Endothelial cell of umbilical vein (primary cell): Measurements from ENCODE around the gene LCE6A. TPM values are rescaled to one million over a fixed set of nuclear protein-coding genes. Genes with fewer than 3 reads are reported as not detected.

ENCODE experiments used
- BruUV-seq: library from RNA; stranded (reverse); fragments of 400-500 nt; replicated peaks from 2 replicates; lab custom pipeline; 2021; lab: Mats Ljungman, UMichigan
- CTCF ChIA-PET: fragments of 300-600, 350-600 bp; sonication (Branson Sonifier 250); formaldehyde crosslinking; loops from one replicate; lab custom pipeline; 2021; ENCODE audit warnings: antibody characterized with exemption, inconsistent platforms; lab: Charles Lee
- POLR2A ChIA-PET: fragments of 300-600, 350-600 bp; sonication (Branson Sonifier 250); formaldehyde crosslinking; loops from one replicate; lab custom pipeline; 2021; ENCODE audit warnings: antibody characterized with exemption, inconsistent platforms; lab: Charles Lee
- DNase-seq: peaks from one replicate; pipeline ENCODE4 v3.0.0-alpha.2; 2011; ENCODE audit warnings: low read depth, low spot score
- FAIRE-seq: peaks from 2 replicates; lab custom pipeline; 2011; peaks lifted over from hg19 to GRCh38; lab: Jason Lieb, UNC
- H2AFZ ChIP-seq: 2 replicates; pipeline ENCODE4 v1.6.0; 2012; ENCODE audit warnings: low read depth, low read length, control low read depth, inconsistent platforms
- H3K27ac ChIP-seq: 2 replicates; pipeline ENCODE4 v1.5.1; 2011; ENCODE audit warnings: low read depth, mild to moderate bottlenecking, control low read depth, low read length, moderate library complexity; ENCODE audit not compliant: insufficient read depth
- H3K27me3 ChIP-seq, 2 experiments: 2 replicates each; pipeline versions ENCODE4 v1.6.0 to v1.6.1; 2011; ENCODE audit warnings: low read length in 2 of 2, mixed read lengths in 1 of 2; ENCODE audit not compliant: control insufficient read depth in 2 of 2, insufficient read depth in 2 of 2
- H3K36me3 ChIP-seq, 2 experiments: 2 replicates in 1 of 2; 3 replicates in 1 of 2; pipeline ENCODE4 v1.5.1; 2011; ENCODE audit warnings: low read length in 2 of 2, mild to moderate bottlenecking in 1 of 2, moderate library complexity in 1 of 2; ENCODE audit not compliant: control insufficient read depth in 2 of 2, insufficient read depth in 2 of 2; ENCODE audit errors: extremely low read depth in 1 of 2
- H3K4me1 ChIP-seq: 3 replicates; pipeline ENCODE4 v1.5.1; 2011; ENCODE audit warnings: mild to moderate bottlenecking, low read length; ENCODE audit not compliant: control insufficient read depth, insufficient read depth; ENCODE audit errors: extremely low read depth
- H3K4me2 ChIP-seq: 2 replicates; pipeline ENCODE4 v1.6.1; 2011; ENCODE audit warnings: low read length, control low read depth, mixed read lengths; ENCODE audit not compliant: insufficient read depth
- H3K4me3 ChIP-seq, 3 experiments: fragments of 200-600 bp in 1 of 3; sonication (generic), shearing (Covaris generic) in 1 of 3; replicated peaks in 1 of 3; 2 replicates each; pipeline ENCODE4 v1.5.1; 2011 to 2016; ENCODE audit warnings: control low read depth in 3 of 3, low read length in 3 of 3, mild to moderate bottlenecking in 2 of 3, inconsistent platforms in 1 of 3, low read depth in 1 of 3, moderate library complexity in 1 of 3; ENCODE audit not compliant: insufficient read depth in 1 of 3
- H3K79me2 ChIP-seq: 2 replicates; pipeline ENCODE4 v1.6.0; 2012; ENCODE audit warnings: low read length, inconsistent platforms; ENCODE audit not compliant: control insufficient read depth, insufficient read depth
- H3K9ac ChIP-seq: replicated peaks from 2 replicates; pipeline ENCODE3; 2011; ENCODE audit warnings: low read length, control low read depth; ENCODE audit not compliant: insufficient read depth; ENCODE audit errors: extremely low read depth
- H3K9me1 ChIP-seq: replicated peaks from 3 replicates; pipeline ENCODE4 v1.6.0; 2011; ENCODE audit warnings: mild to moderate bottlenecking, low read length; ENCODE audit not compliant: control insufficient read depth, insufficient read depth; ENCODE audit errors: extremely low read depth
- H3K9me3 ChIP-seq: replicated peaks from 2 replicates; pipeline ENCODE4 v1.5.1; 2012; ENCODE audit warnings: low read length, inconsistent platforms; ENCODE audit not compliant: control insufficient read depth, insufficient read depth
- H4K20me1 ChIP-seq: replicated peaks from 2 replicates; pipeline ENCODE3; 2011; ENCODE audit warnings: mild to moderate bottlenecking, low read length; ENCODE audit not compliant: control insufficient read depth, insufficient read depth; ENCODE audit errors: extremely low read depth
- EZH2 ChIP-seq: IDR thresholded peaks from 2 replicates; pipeline ENCODE4 v1.6.1; 2012; ENCODE audit warnings: borderline replicate concordance, low read depth, mild to moderate bottlenecking, moderate library complexity, low read length, inconsistent platforms; ENCODE audit not compliant: severe bottlenecking
- FOS ChIP-seq: IDR thresholded peaks from 2 replicates; pipeline ENCODE4 v1.6.1; 2011; ENCODE audit warnings: mild to moderate bottlenecking, low read length, moderate library complexity, borderline replicate concordance; ENCODE audit not compliant: insufficient read depth
- GATA2 ChIP-seq: IDR thresholded peaks from 2 replicates; pipeline ENCODE4 v1.7.0; 2011; ENCODE audit warnings: low read depth, mild to moderate bottlenecking, moderate library complexity, mixed read lengths, low read length; ENCODE audit not compliant: insufficient read length, insufficient read depth
- JUN ChIP-seq: IDR thresholded peaks from 2 replicates; pipeline ENCODE4 v1.6.1; 2011; ENCODE audit warnings: borderline replicate concordance, low read depth; ENCODE audit not compliant: insufficient read length, insufficient read depth
- MAX ChIP-seq: IDR thresholded peaks from 2 replicates; pipeline ENCODE4 v1.6.1; 2011; ENCODE audit not compliant: insufficient read depth, insufficient read length
- POLR2A ChIP-seq: IDR thresholded peaks from 2 replicates; pipeline ENCODE4 v1.6.1; 2012; ENCODE audit warnings: low read depth, mild to moderate bottlenecking, control low read depth, low read length
- POLR2AphosphoS5 ChIP-seq: IDR thresholded peaks from 2 replicates; pipeline ENCODE4 v1.6.1; 2012; ENCODE audit warnings: low read depth, mild to moderate bottlenecking, control low read depth, low read length, moderate library complexity; ENCODE audit not compliant: insufficient read depth
- dilution Hi-C: fragments of 300-500 bp; cut with MboI; formaldehyde crosslinking; loops from one replicate; pipeline ENCODE4 v1.15.0; 2019; ENCODE audit warnings: low sequenced_read_pairs; ENCODE audit not compliant: extremely low pct_ligation_motif_present
- intact Hi-C: fragments of 100-400 bp; cut with micrococcal nuclease; formaldehyde crosslinking; loops from one replicate; pipeline ENCODE4 v1.10.0; 2022
- polyA plus RNA-seq, 4 experiments: library from polyadenylated mRNA; depleted of rRNA in 3 of 4; stranded (reverse) in 3 of 4; unstranded in 1 of 4; fragments of >200 nt; gene quantifications; 2 replicates each; pipeline versions ENCODE4 v1.2.1 to v1.2.3, GENCODE V29; 2011 to 2012; ENCODE audit warnings: missing spikeins in 1 of 4
- total RNA-seq: library from RNA; stranded (reverse); gene quantifications from 2 replicates; pipeline ENCODE4 v1.2.3, GENCODE V29; 2021
- TF ChIP-seq, protein P1 (sequence below), 2 donors: IDR thresholded peaks; 1 replicate in 1 of 2; 2 replicates in 1 of 2; pipeline ENCODE4 v1.5.1; 2011; ENCODE audit warnings: low read length in 2 of 2, mild to moderate bottlenecking in 2 of 2, moderate library complexity in 2 of 2, control low read depth in 1 of 2, inconsistent platforms in 1 of 2, low read depth in 1 of 2; ENCODE audit not compliant: insufficient read depth in 1 of 2; ENCODE audit errors: extremely low read depth in 1 of 2

Gene LCE6A
- total and polyA plus RNA-seq, 2 donors (not counting 3 experiments of a cell fraction or from before 2014, with no cell fraction given): not detected

DNA sequence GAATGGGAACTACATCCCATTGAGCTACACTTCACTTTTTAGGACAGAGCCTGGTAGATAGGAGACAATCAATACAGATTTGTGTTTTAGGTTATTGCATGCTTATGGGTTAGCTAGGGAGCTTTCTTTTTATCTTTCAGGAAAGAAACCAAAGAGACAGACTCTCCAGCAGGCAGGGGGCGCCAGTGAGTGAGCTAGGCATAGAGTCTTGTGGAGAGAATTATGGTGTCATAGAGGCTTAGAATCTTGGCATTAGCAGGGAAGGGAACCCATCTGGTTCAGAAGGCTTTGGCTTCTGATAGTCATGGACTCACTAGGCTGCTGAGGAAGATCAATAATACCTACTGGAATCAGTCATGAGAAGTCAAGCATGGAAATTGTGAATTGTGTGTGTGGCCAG is 35.4 kb downstream of the LCE6A start, which contains the start of gene SMCP:
Gene SMCP, plus strand, starts transcription at position 281 of the 400 bp plus-strand sequence. CDS start 6,101 bp downstream, outside the sequence.
- POLR2A ChIA-PET: no interaction called here
- H3K36me3 ChIP-seq: no peaks in the 10 kb centered on the region
- DNase-seq (no peak), FAIRE-seq (no peak)
- no peak within 1 kb of the TSS for H3K9ac ChIP-seq
- H2AFZ ChIP-seq: no peak within 1 kb of the TSS
- no peak within 1 kb of the TSS for H3K4me2 ChIP-seq
- no peaks in the 10 kb centered on the region for H3K79me2 ChIP-seq
- H3K9me1 ChIP-seq: no peaks in the 10 kb centered on the region
- intact Hi-C loops (no loop called here), dilution Hi-C loops (no loop called here)
- H3K9me3 ChIP-seq: no peaks in the 10 kb centered on the region
- no TSS peak for BruUV-seq
- no peaks in the 10 kb centered on the region for H4K20me1 ChIP-seq
- no peaks in the 10 kb centered on the region for H3K27me3 ChIP-seq
- H3K27ac ChIP-seq: no peak within 1 kb of the TSS
- TF ChIP-seq POLR2A (no peak), JUN (no peak), GATA2 (no peak)
- TF ChIP-seq, protein P1, sequence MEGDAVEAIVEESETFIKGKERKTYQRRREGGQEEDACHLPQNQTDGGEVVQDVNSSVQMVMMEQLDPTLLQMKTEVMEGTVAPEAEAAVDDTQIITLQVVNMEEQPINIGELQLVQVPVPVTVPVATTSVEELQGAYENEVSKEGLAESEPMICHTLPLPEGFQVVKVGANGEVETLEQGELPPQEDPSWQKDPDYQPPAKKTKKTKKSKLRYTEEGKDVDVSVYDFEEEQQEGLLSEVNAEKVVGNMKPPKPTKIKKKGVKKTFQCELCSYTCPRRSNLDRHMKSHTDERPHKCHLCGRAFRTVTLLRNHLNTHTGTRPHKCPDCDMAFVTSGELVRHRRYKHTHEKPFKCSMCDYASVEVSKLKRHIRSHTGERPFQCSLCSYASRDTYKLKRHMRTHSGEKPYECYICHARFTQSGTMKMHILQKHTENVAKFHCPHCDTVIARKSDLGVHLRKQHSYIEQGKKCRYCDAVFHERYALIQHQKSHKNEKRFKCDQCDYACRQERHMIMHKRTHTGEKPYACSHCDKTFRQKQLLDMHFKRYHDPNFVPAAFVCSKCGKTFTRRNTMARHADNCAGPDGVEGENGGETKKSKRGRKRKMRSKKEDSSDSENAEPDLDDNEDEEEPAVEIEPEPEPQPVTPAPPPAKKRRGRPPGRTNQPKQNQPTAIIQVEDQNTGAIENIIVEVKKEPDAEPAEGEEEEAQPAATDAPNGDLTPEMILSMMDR (IDR thresholded peaks at IDR 0.05; ENCODE audit: extremely low read depth in 1 of 2, insufficient read depth in 1 of 2, low read depth in 1 of 2, low read length in 2 of 2): peak in 1 of 2 donors; percentile 8
- CTCF ChIA-PET: interaction anchor here (0.6 to 1.5 kb wide), 3 partner anchors 12 to 343 kb away, joined by 4 to 6 read pairs (median 4); no protein-coding TSS in a partner anchor
- no peaks in the 10 kb centered on the region for H3K4me1 ChIP-seq
- no peak within 1 kb of the TSS for H3K4me3 ChIP-seq

- POLR2A ChIA-PET: no interaction called here
- Histone ChIP-seq H3K4me1 (no peaks in the 10 kb centered on the region), H3K4me2 (no peak overlapping the region), H3K4me3 (no peak overlapping the region), H4K20me1 (no peaks in the 10 kb centered on the region), H3K9me3 (no peaks in the 10 kb centered on the region), H2AFZ (no peak overlapping the region), H3K9ac (no peak overlapping the region), H3K27me3 (no peaks in the 10 kb centered on the region), H3K27ac (no peak overlapping the region), H3K36me3 (no peaks in the 10 kb centered on the region), H3K79me2 (no peaks in the 10 kb centered on the region), H3K9me1 (no peaks in the 10 kb centered on the region)
- no TSS peak for BruUV-seq
- dilution Hi-C loops: no loop called here
- intact Hi-C loops: no loop called here
- TF ChIP-seq FOS: no peak
- TF ChIP-seq JUN: no peak
- TF ChIP-seq GATA2: no peak
- no peak for TF ChIP-seq POLR2A
- TF ChIP-seq POLR2AphosphoS5: no peak
- TF ChIP-seq, protein P1 (IDR thresholded peaks at IDR 0.05; ENCODE audit: extremely low read depth in 1 of 2, insufficient read depth in 1 of 2, low read depth in 1 of 2, low read length in 2 of 2): no peak
- TF ChIP-seq MAX: no peak
- TF ChIP-seq EZH2: no peak
- CTCF ChIA-PET: no interaction called here
- no peak for DNase-seq
- FAIRE-seq: no peak
These were observed 37.0 kb downstream of the LCE6A start for GRCh38 chr1:152879559-152880198.
